Cardiac fibroblast (primary cell): ENCODE measurements around the gene AP5S1.
A peak's percentile ranks its signal among the peaks of the same experiment; 100 is the strongest.
"Not testable (repeated sequence)": the region's sequence is repeated elsewhere in the genome, so short reads cannot be mapped to it uniquely, and the experiment has no call there.

Experiments used
- DNase-seq, 2 donors: peaks; one replicate each; pipeline versions ENCODE4 v3.0.0 to v3.0.0-alpha.2; 2010; ENCODE audit warnings: low read depth in 2 of 2
- H3K4me3 ChIP-seq, 2 donors: replicated peaks in 1 of 2; 1 replicate in 1 of 2; 2 replicates in 1 of 2; pipeline ENCODE4 v1.5.1; 2011; ENCODE audit warnings: low read depth in 2 of 2, low read length in 2 of 2, mild to moderate bottlenecking in 2 of 2, moderate library complexity in 1 of 2
- TF ChIP-seq, protein P1 (sequence below): IDR thresholded peaks from one replicate; pipeline ENCODE4 v1.5.1; 2011; ENCODE audit warnings: low read depth, mild to moderate bottlenecking, low read length, inconsistent platforms

The AP5S1 gene

DNA sequence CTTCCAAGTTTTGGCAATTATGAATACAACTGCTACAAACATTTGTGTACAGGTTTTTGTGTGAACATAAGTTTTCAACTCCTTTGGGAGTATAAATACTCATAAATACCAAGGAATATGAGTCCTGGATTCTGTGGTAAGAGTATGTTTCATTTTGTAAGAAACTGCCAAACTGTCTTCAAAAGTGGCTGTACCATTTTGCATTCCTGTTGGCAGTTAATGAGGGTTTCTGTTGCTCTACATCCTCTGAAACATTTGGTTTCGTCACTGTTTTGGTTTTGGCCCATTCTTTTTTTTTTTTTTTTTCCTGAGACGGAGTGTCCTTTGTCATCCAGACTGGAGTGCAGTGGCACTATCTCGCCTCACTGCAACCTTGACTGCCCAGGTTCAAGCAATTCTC lies 8.5 kb downstream of the AP5S1 start:
- TF ChIP-seq, protein P1, sequence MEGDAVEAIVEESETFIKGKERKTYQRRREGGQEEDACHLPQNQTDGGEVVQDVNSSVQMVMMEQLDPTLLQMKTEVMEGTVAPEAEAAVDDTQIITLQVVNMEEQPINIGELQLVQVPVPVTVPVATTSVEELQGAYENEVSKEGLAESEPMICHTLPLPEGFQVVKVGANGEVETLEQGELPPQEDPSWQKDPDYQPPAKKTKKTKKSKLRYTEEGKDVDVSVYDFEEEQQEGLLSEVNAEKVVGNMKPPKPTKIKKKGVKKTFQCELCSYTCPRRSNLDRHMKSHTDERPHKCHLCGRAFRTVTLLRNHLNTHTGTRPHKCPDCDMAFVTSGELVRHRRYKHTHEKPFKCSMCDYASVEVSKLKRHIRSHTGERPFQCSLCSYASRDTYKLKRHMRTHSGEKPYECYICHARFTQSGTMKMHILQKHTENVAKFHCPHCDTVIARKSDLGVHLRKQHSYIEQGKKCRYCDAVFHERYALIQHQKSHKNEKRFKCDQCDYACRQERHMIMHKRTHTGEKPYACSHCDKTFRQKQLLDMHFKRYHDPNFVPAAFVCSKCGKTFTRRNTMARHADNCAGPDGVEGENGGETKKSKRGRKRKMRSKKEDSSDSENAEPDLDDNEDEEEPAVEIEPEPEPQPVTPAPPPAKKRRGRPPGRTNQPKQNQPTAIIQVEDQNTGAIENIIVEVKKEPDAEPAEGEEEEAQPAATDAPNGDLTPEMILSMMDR = no peak
- DNase-seq = no peak

DNA sequence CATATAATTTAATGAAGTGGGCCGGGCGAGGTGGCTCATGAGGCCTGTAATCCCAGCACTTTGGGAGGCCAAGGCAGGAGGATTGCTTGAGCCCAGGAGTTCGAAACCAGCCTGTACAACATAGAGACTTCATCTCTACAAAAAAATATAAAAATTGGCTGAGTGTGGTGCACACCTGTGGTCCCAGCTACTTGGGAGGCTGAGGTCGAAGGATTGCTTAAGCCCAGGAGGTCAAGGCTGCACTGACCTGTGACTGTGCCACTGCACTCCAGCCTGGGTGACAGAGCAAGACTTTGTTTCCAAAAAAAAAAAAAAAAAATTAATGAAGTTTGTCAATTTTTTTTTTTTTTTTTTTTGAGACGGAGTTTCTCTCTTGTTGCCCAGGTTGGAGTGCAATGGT lies 9.5 kb downstream of the AP5S1 start:
- not testable (repeated sequence) for DNase-seq, H3K4me3 ChIP-seq

More for the DNA sequence above, 8.5 kb downstream of the AP5S1 start:
- no peak overlapping the region for H3K4me3 ChIP-seq

DNA sequence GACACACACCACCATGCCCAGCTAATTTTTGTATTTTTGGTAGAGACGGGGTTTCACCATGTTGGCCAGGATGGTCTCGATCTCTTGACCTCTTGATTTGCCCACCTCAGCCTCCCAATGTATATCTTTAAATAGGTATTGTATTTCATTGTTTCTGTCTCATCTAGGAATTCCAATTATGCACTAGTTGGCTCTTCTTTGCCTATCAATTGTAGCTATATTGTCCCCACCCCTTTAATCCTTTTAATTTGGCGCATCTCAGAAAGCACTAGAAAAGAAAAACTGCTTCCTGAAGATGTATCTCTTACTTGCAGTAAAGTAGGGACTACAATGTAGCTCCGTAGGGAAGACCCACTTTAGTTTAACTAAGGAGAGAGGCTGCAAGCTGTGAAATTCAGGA lies 15.8 kb downstream of the AP5S1 start:
- DNase-seq = no peak
- TF ChIP-seq, protein P1 = no peak
- H3K4me3 ChIP-seq = no peak overlapping the region

DNA sequence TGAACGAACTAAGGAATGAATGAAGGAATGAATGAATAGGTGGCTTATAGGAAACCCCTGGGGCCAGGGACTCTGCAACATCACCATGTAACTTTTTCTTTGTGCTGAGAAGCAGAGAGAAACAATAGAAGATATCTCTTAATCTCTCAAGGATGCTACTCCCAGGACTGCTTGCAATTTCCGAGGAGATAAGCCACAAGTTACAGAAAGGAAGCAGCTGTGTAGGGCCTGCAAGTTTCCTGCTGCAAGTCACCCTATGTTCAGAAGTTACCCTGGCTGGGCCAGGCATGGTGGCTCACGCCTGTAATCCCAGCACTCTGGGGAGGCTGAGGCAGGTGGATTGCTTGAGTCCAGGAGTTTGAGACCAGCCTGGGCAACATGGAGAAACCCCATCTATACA lies 19.0 kb downstream of the AP5S1 start:
- DNase-seq = peak; percentile 19 to 34
- no peak overlapping the region for H3K4me3 ChIP-seq
- TF ChIP-seq, protein P1 = no peak

DNA sequence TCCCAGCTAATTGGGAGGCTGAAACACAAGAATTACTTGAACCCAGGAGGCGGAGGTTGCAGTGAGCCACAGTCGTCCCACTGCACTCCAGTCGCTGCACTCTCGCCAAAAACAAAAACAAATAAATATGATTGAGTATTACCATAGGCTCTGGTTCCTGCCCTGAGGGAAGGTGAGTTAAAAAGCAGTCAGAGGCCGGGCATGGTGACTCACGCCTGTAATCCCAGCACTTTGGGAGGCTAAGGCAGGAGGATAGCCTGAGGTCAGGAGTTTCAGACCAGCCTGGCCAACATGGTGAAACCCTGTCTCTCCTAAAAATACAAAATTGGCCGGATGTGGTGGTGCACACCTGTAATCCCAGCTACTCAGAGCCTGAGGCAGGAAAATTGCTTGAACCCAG lies 19.9 kb downstream of the AP5S1 start:
- DNase-seq = not testable (repeated sequence)

DNA sequence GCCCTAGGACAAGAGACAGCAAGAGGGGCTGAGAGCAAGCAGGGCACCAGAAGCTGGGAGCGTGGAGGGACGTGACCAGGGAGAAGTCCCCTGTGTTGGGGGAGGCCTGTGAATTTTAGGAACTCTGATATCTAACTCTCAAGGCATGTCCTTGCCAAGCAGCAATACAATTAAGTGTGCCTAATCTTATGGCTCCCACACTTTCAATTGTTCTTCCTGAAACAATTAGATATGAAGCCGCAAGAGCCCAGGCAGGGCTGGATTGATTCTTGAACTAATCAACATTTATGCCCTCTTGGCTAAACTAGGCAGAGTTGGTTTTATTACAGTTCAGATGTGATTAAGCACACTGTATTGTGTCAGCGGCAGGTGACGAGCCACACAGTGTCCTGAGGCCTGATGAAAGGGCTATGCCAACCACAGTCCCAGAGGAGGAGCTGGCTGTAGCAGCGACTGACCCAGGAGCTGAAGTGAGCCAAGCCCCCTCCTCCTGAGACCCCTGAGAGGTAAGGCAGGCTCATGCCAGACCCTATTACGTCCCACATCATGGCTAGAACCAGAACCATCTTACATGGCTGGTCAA lies 22.1 kb downstream of the AP5S1 start:
- H3K4me3 ChIP-seq = no peak overlapping the region
- no peak for DNase-seq
- TF ChIP-seq, protein P1 = no peak

More for the DNA sequence above, 19.9 kb downstream of the AP5S1 start:
- H3K4me3 ChIP-seq = not testable (repeated sequence)

DNA sequence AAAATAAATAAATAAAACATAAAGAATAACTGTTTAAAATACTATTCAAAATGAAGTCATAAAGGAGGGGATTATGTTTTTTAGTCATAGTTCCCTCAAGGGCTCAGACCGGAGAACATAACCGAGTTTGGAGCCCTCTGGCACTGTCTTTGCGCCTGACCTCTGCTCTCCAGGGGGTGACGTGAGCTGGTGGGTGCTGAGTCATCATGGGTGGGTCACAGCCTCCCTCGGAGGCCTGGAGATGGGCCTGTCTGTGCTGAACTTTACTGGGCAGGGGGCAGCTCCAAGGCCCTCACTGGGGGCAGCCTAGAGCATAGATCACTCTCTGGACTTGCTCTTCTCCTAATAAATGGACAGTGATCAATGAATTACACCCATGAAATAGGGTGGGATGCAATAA lies 23.1 kb downstream of the AP5S1 start:
- TF ChIP-seq, protein P1 = no peak
- DNase-seq = peak; percentile 67 to 83
- no peak overlapping the region for H3K4me3 ChIP-seq

DNA sequence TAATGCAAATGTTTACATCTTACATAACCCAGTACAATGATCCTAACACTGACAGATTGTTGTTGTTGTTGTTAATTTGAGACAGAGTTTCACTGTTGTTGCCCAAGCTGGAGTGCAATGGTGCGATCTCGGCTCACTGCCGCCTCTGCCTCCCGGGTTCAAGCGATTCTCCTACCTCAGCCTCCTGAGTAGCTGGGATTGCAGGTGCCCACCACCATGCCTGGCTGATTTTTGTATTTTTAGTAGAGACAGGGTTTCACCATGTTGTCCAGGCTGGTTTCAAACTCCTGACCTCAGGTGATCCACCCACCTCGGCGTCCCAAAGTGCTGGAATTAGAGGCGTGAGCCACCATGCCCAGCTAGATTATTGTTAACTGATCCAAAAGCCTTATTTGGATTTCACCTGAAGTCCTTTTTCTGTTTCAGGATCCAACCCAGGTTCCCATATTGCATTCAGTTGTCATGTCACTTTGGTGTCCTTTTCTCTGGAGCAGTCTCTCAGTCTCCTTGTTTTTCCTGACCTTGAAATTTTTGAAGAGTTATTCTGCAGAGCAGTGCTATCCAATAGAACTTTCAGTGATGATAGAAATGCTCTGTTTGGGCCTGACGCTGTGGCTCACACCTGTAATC lies 23.8 kb downstream of the AP5S1 start:
- not testable (repeated sequence) for H3K4me3 ChIP-seq, DNase-seq
